ENCODE measurements around the gene ESRRG.

The ESRRG gene

GRCh38 chr1:216641669-216642460 is 81.4 kb downstream of the ESRRG start:
- no peaks in the 10 kb centered on the region for H3K36me3 ChIP-seq (ENCODE audit: control insufficient read depth in 2 of 2, insufficient read depth in 2 of 2, low read length in 2 of 2)
- H3K27me3 ChIP-seq (ENCODE audit: control insufficient read depth in 2 of 2, insufficient read depth in 2 of 2, low read length in 2 of 2), result no peaks in the 10 kb centered on the region
- no peak overlapping the region for H3K27ac ChIP-seq (ENCODE audit: low read depth in 2 of 2, low read length in 2 of 2)
- no peaks in the 10 kb centered on the region for H3K9me3 ChIP-seq (ENCODE audit: control insufficient read depth in 2 of 2, low read length in 2 of 2)
- H3K4me1 ChIP-seq (ENCODE audit: control insufficient read depth in 2 of 2, insufficient read depth in 2 of 2, low read length in 2 of 2), result no peaks in the 10 kb centered on the region
- H3K9ac ChIP-seq (ENCODE audit: low read depth in 1 of 2, low read length in 2 of 2), result no peak overlapping the region
- H3K4me3 ChIP-seq (ENCODE audit: low read length in 2 of 2), result no peak overlapping the region

- Histone ChIP-seq H3K27me3 (ENCODE audit: control insufficient read depth in 2 of 2, insufficient read depth in 2 of 2, low read length in 2 of 2) (no peaks in the 10 kb centered on the region), H3K36me3 (ENCODE audit: control insufficient read depth in 2 of 2, insufficient read depth in 2 of 2, low read length in 2 of 2) (no peaks in the 10 kb centered on the region), H3K4me3 (ENCODE audit: low read length in 2 of 2) (no peak overlapping the region), H3K27ac (ENCODE audit: low read depth in 2 of 2, low read length in 2 of 2) (no peak overlapping the region), H3K4me1 (ENCODE audit: control insufficient read depth in 2 of 2, insufficient read depth in 2 of 2, low read length in 2 of 2) (no peaks in the 10 kb centered on the region), H3K9ac (ENCODE audit: low read depth in 1 of 2, low read length in 2 of 2) (no peak overlapping the region), H3K9me3 (ENCODE audit: control insufficient read depth in 2 of 2, low read length in 2 of 2) (no peaks in the 10 kb centered on the region)
Measured at GRCh38 chr1:216640100-216640499, 83.1 kb downstream of the ESRRG start.

GRCh38 chr1:216632980-216633379 is 90.2 kb downstream of the ESRRG start:
- Histone ChIP-seq H3K27ac (ENCODE audit: low read depth in 2 of 2, low read length in 2 of 2) (no peak overlapping the region), H3K4me1 (ENCODE audit: control insufficient read depth in 2 of 2, insufficient read depth in 2 of 2, low read length in 2 of 2) (no peaks in the 10 kb centered on the region), H3K9ac (ENCODE audit: low read depth in 1 of 2, low read length in 2 of 2) (no peak overlapping the region), H3K4me3 (ENCODE audit: low read length in 2 of 2) (no peak overlapping the region), H3K36me3 (ENCODE audit: control insufficient read depth in 2 of 2, insufficient read depth in 2 of 2, low read length in 2 of 2) (no peaks in the 10 kb centered on the region), H3K27me3 (ENCODE audit: control insufficient read depth in 2 of 2, insufficient read depth in 2 of 2, low read length in 2 of 2) (no peaks in the 10 kb centered on the region), H3K9me3 (ENCODE audit: control insufficient read depth in 2 of 2, low read length in 2 of 2) (no peaks in the 10 kb centered on the region)

- H3K4me3 ChIP-seq (ENCODE audit: low read length in 2 of 2), result no peak overlapping the region
- no peaks in the 10 kb centered on the region for H3K27me3 ChIP-seq (ENCODE audit: control insufficient read depth in 2 of 2, insufficient read depth in 2 of 2, low read length in 2 of 2)
- H3K4me1 ChIP-seq (ENCODE audit: control insufficient read depth in 2 of 2, insufficient read depth in 2 of 2, low read length in 2 of 2), result no peaks in the 10 kb centered on the region
- no peak overlapping the region for H3K27ac ChIP-seq (ENCODE audit: low read depth in 2 of 2, low read length in 2 of 2)
- no peaks in the 10 kb centered on the region for H3K36me3 ChIP-seq (ENCODE audit: control insufficient read depth in 2 of 2, insufficient read depth in 2 of 2, low read length in 2 of 2)
- no peaks in the 10 kb centered on the region for H3K9me3 ChIP-seq (ENCODE audit: control insufficient read depth in 2 of 2, low read length in 2 of 2)
- H3K9ac ChIP-seq (ENCODE audit: low read depth in 1 of 2, low read length in 2 of 2), result no peak overlapping the region
Measured at GRCh38 chr1:216630532-216630931, 92.7 kb downstream of the ESRRG start.

- Histone ChIP-seq H3K9me3 (ENCODE audit: control insufficient read depth in 2 of 2, low read length in 2 of 2) (no peaks in the 10 kb centered on the region), H3K4me1 (ENCODE audit: control insufficient read depth in 2 of 2, insufficient read depth in 2 of 2, low read length in 2 of 2) (no peaks in the 10 kb centered on the region), H3K27ac (ENCODE audit: low read depth in 2 of 2, low read length in 2 of 2) (no peak overlapping the region), H3K4me3 (ENCODE audit: low read length in 2 of 2) (no peak overlapping the region), H3K36me3 (ENCODE audit: control insufficient read depth in 2 of 2, insufficient read depth in 2 of 2, low read length in 2 of 2) (no peaks in the 10 kb centered on the region), H3K9ac (ENCODE audit: low read depth in 1 of 2, low read length in 2 of 2) (no peak overlapping the region), H3K27me3 (ENCODE audit: control insufficient read depth in 2 of 2, insufficient read depth in 2 of 2, low read length in 2 of 2) (no peaks in the 10 kb centered on the region)
Measured at GRCh38 chr1:216627252-216627651, 96.0 kb downstream of the ESRRG start.

GRCh38 chr1:216626394-216627067 is 96.7 kb downstream of the ESRRG start:
- no peaks in the 10 kb centered on the region for H3K4me1 ChIP-seq (ENCODE audit: control insufficient read depth in 2 of 2, insufficient read depth in 2 of 2, low read length in 2 of 2)
- no peak overlapping the region for H3K4me3 ChIP-seq (ENCODE audit: low read length in 2 of 2)
- H3K27ac ChIP-seq (ENCODE audit: low read depth in 2 of 2, low read length in 2 of 2), result no peak overlapping the region
- no peaks in the 10 kb centered on the region for H3K27me3 ChIP-seq (ENCODE audit: control insufficient read depth in 2 of 2, insufficient read depth in 2 of 2, low read length in 2 of 2)
- no peak overlapping the region for H3K9ac ChIP-seq (ENCODE audit: low read depth in 1 of 2, low read length in 2 of 2)
- H3K9me3 ChIP-seq (ENCODE audit: control insufficient read depth in 2 of 2, low read length in 2 of 2), result no peaks in the 10 kb centered on the region
- no peaks in the 10 kb centered on the region for H3K36me3 ChIP-seq (ENCODE audit: control insufficient read depth in 2 of 2, insufficient read depth in 2 of 2, low read length in 2 of 2)

GRCh38 chr1:216621536-216621935 is 101.7 kb downstream of the ESRRG start:
- Histone ChIP-seq H3K36me3 (ENCODE audit: control insufficient read depth in 2 of 2, insufficient read depth in 2 of 2, low read length in 2 of 2) (no peaks in the 10 kb centered on the region), H3K4me1 (ENCODE audit: control insufficient read depth in 2 of 2, insufficient read depth in 2 of 2, low read length in 2 of 2) (no peaks in the 10 kb centered on the region), H3K27ac (ENCODE audit: low read depth in 2 of 2, low read length in 2 of 2) (no peak overlapping the region), H3K9me3 (ENCODE audit: control insufficient read depth in 2 of 2, low read length in 2 of 2) (no peaks in the 10 kb centered on the region), H3K9ac (ENCODE audit: low read depth in 1 of 2, low read length in 2 of 2) (no peak overlapping the region), H3K4me3 (ENCODE audit: low read length in 2 of 2) (no peak overlapping the region), H3K27me3 (ENCODE audit: control insufficient read depth in 2 of 2, insufficient read depth in 2 of 2, low read length in 2 of 2) (no peaks in the 10 kb centered on the region)

- no peak overlapping the region for H3K27ac ChIP-seq (ENCODE audit: low read depth in 2 of 2, low read length in 2 of 2)
- no peaks in the 10 kb centered on the region for H3K36me3 ChIP-seq (ENCODE audit: control insufficient read depth in 2 of 2, insufficient read depth in 2 of 2, low read length in 2 of 2)
- H3K27me3 ChIP-seq (ENCODE audit: control insufficient read depth in 2 of 2, insufficient read depth in 2 of 2, low read length in 2 of 2), result no peaks in the 10 kb centered on the region
- no peak overlapping the region for H3K9ac ChIP-seq (ENCODE audit: low read depth in 1 of 2, low read length in 2 of 2)
- no peak overlapping the region for H3K4me3 ChIP-seq (ENCODE audit: low read length in 2 of 2)
- no peaks in the 10 kb centered on the region for H3K9me3 ChIP-seq (ENCODE audit: control insufficient read depth in 2 of 2, low read length in 2 of 2)
- H3K4me1 ChIP-seq (ENCODE audit: control insufficient read depth in 2 of 2, insufficient read depth in 2 of 2, low read length in 2 of 2), result no peaks in the 10 kb centered on the region
Measured at GRCh38 chr1:216617081-216617875, 106.0 kb downstream of the ESRRG start.

- Histone ChIP-seq H3K27me3 (ENCODE audit: control insufficient read depth in 2 of 2, insufficient read depth in 2 of 2, low read length in 2 of 2) (no peaks in the 10 kb centered on the region), H3K27ac (ENCODE audit: low read depth in 2 of 2, low read length in 2 of 2) (no peak overlapping the region), H3K9ac (ENCODE audit: low read depth in 1 of 2, low read length in 2 of 2) (no peak overlapping the region), H3K36me3 (ENCODE audit: control insufficient read depth in 2 of 2, insufficient read depth in 2 of 2, low read length in 2 of 2) (no peaks in the 10 kb centered on the region), H3K4me1 (ENCODE audit: control insufficient read depth in 2 of 2, insufficient read depth in 2 of 2, low read length in 2 of 2) (no peaks in the 10 kb centered on the region), H3K4me3 (ENCODE audit: low read length in 2 of 2) (no peak overlapping the region), H3K9me3 (ENCODE audit: control insufficient read depth in 2 of 2, low read length in 2 of 2) (no peaks in the 10 kb centered on the region)
Measured at GRCh38 chr1:216616425-216616824, 106.8 kb downstream of the ESRRG start.
